PC-9 (cell line): ENCODE measurements around the gene EEPD1. TPM values are rescaled to one million over a fixed set of nuclear protein-coding genes. Genes with fewer than 3 reads are reported as not detected.

ENCODE experiments used
- BruUV-seq: library from RNA; stranded (reverse); fragments of 400-500 nt; replicated peaks from 2 replicates; lab custom pipeline; 2021; lab: Mats Ljungman, UMichigan
- CTCF ChIA-PET: fragments of 300-600 bp; sonication (Branson Sonifier 250); formaldehyde crosslinking; loops from one replicate; lab custom pipeline; 2022; ENCODE audit warnings: antibody characterized with exemption; lab: Charles Lee
- POLR2A ChIA-PET: fragments of 300-600 bp; sonication (Branson Sonifier 250); formaldehyde crosslinking; loops from one replicate; lab custom pipeline; 2022; ENCODE audit warnings: antibody characterized with exemption; ENCODE audit not compliant: unreplicated experiment; lab: Charles Lee
- DNase-seq, 2 experiments: peaks; one replicate each; pipeline versions ENCODE4 v3.0.0 to v3.0.0-alpha.2; 2015 to 2022; ENCODE audit warnings: mixed read lengths in 1 of 2
- H2AFZ ChIP-seq: fragments of 200-600 bp; sonication (generic); 2 replicates; pipeline ENCODE4 v1.8.1; 2017; ENCODE audit warnings: antibody characterized with exemption
- H3F3A ChIP-seq: fragments of 200-600 bp; sonication (generic); 2 replicates; pipeline ENCODE4 v1.8.1; 2017; ENCODE audit warnings: antibody characterized with exemption, mild to moderate bottlenecking, low read depth; ENCODE audit not compliant: insufficient read depth
- H3K27ac ChIP-seq: fragments of 200-600 bp; sonication (generic); 2 replicates; pipeline ENCODE4 v1.6.1; 2016; ENCODE audit warnings: mixed run types
- H3K27me3 ChIP-seq: fragments of 200-600 bp; sonication (generic); 2 replicates; pipeline ENCODE4 v1.6.1; 2016; ENCODE audit warnings: low read depth, mixed run types; ENCODE audit not compliant: insufficient read depth
- H3K36me3 ChIP-seq: fragments of 200-600 bp; sonication (generic); 2 replicates; pipeline ENCODE4 v1.6.1; 2016; ENCODE audit warnings: low read depth, mixed run types
- H3K4me1 ChIP-seq: fragments of 200-600 bp; sonication (generic); replicated peaks from 2 replicates; pipeline ENCODE4 v1.6.1; 2016; ENCODE audit warnings: mixed run types; ENCODE audit not compliant: insufficient read depth
- H3K4me2 ChIP-seq: fragments of 200-600 bp; sonication (generic); 2 replicates; pipeline ENCODE4 v1.6.1; 2017; ENCODE audit warnings: mixed run types
- H3K4me3 ChIP-seq: fragments of 200-600 bp; sonication (generic); 2 replicates; pipeline ENCODE4 v1.6.1; 2016; ENCODE audit warnings: mixed run types
- H3K79me2 ChIP-seq: fragments of 200-600 bp; sonication (generic); 2 replicates; pipeline ENCODE4 v1.6.1; 2017; ENCODE audit warnings: low read depth, mixed run types
- H3K9me2 ChIP-seq: fragments of 200-600 bp; sonication (generic); 2 replicates; pipeline ENCODE4 v1.8.1; 2017; ENCODE audit warnings: mild to moderate bottlenecking; ENCODE audit not compliant: insufficient read depth
- H3K9me3 ChIP-seq: fragments of 200-600 bp; sonication (generic); 2 replicates; pipeline ENCODE4 v1.8.1; 2016; ENCODE audit warnings: low read depth; ENCODE audit not compliant: insufficient read depth
- H4K20me1 ChIP-seq: fragments of 200-600 bp; sonication (generic); 2 replicates; pipeline ENCODE4 v1.8.1; 2017; ENCODE audit not compliant: insufficient read depth
- CTCF ChIP-seq: fragments of 200-600 bp; sonication (generic); conservative IDR thresholded peaks from 2 replicates; pipeline ENCODE4 v1.6.1; 2017; ENCODE audit warnings: mixed run types, antibody characterized with exemption, mild to moderate bottlenecking, moderate library complexity
- EZH2 ChIP-seq: fragments of 200-600 bp; sonication (generic); IDR thresholded peaks from 2 replicates; pipeline ENCODE4 v1.8.0; 2017; ENCODE audit warnings: antibody characterized with exemption, low read depth
- intact Hi-C: fragments of 100-400 bp; cut with micrococcal nuclease; formaldehyde crosslinking; loops from one replicate; pipeline ENCODE4 v1.10.0; 2022; ENCODE audit not compliant: unreplicated experiment
- total RNA-seq: library from RNA; stranded (reverse); gene quantifications from 2 replicates; pipeline ENCODE4 v1.2.3, GENCODE V29; 2021

The EEPD1 gene
- total RNA-seq, 1 experiment from 2014 or later = 6.0 TPM

GRCh38 chr7:36181668-36182067, 28.6 kb downstream of the EEPD1 start:
- Histone ChIP-seq H3K4me3 (no peak overlapping the region), H3K36me3 (no peaks in the 10 kb centered on the region), H2AFZ (no peak overlapping the region), H3K9me3 (no peaks in the 10 kb centered on the region), H3K9me2 (no peaks in the 10 kb centered on the region), H3K27me3 (no peaks in the 10 kb centered on the region), H3K4me1 (peaks cover 17% of the 10 kb centered on the region), H3F3A (no peaks in the 10 kb centered on the region), H3K79me2 (no peaks in the 10 kb centered on the region), H3K27ac (no peak overlapping the region), H3K4me2 (no peak overlapping the region), H4K20me1 (no peaks in the 10 kb centered on the region; the same call in 1 of the 2 replicates)
- POLR2A ChIA-PET = no interaction called here
- CTCF ChIA-PET = no interaction called here
- no TSS peak for BruUV-seq
- TF ChIP-seq EZH2 = no peak
- no peak for TF ChIP-seq CTCF
- intact Hi-C loops = no loop called here
- no peak for DNase-seq

GRCh38 chr7:36182854-36183604, 30.0 kb downstream of the EEPD1 start:
- Histone ChIP-seq H3K27me3 (no peaks in the 10 kb centered on the region), H3K27ac (no peak overlapping the region), H3K4me3 (no peak overlapping the region), H3K9me2 (no peaks in the 10 kb centered on the region), H3K9me3 (no peaks in the 10 kb centered on the region), H3K4me2 (no peak overlapping the region), H3K36me3 (no peaks in the 10 kb centered on the region), H3K4me1 (peaks cover 18% of the 10 kb centered on the region), H4K20me1 (no peaks in the 10 kb centered on the region; the same call in 1 of the 2 replicates), H3F3A (no peaks in the 10 kb centered on the region), H2AFZ (no peak overlapping the region), H3K79me2 (no peaks in the 10 kb centered on the region)
- ChIA-PET POLR2A (interaction anchor here (0.7 kb wide), 1 partner anchor 9 kb away, joined by 3 read pairs; no protein-coding TSS in a partner anchor), CTCF (no interaction called here)
- BruUV-seq = no TSS peak
- intact Hi-C loops = no loop called here
- DNase-seq = no peak
- no peak for TF ChIP-seq EZH2
- no peak for TF ChIP-seq CTCF

GRCh38 chr7:36185092-36185491, 32.0 kb downstream of the EEPD1 start:
- Histone ChIP-seq H3K9me3 (no peaks in the 10 kb centered on the region), H3K79me2 (no peaks in the 10 kb centered on the region), H3K36me3 (no peaks in the 10 kb centered on the region), H3K4me3 (no peak overlapping the region), H3K9me2 (no peaks in the 10 kb centered on the region), H4K20me1 (no peaks in the 10 kb centered on the region; the same call in 1 of the 2 replicates), H3K4me1 (peaks cover 18% of the 10 kb centered on the region), H3F3A (no peaks in the 10 kb centered on the region), H3K4me2 (peak overlapping the region; percentile 21; the same call in 1 of the 2 replicates), H3K27ac (no peak overlapping the region), H2AFZ (no peak overlapping the region), H3K27me3 (no peaks in the 10 kb centered on the region)
- POLR2A ChIA-PET = no interaction called here
- CTCF ChIA-PET = no interaction called here
- BruUV-seq = no TSS peak
- intact Hi-C loops = no loop called here
- no peak for TF ChIP-seq EZH2
- TF ChIP-seq CTCF = no peak
- DNase-seq = no peak
